Keratinocyte (primary cell): Measurements from ENCODE around the gene DLG2.

ENCODE experiments used
- CTCF ChIP-seq, 3 experiments: IDR thresholded peaks in 1 of 3; conservative IDR thresholded peaks in 1 of 3; optimal IDR thresholded peaks in 1 of 3; 2 replicates in 2 of 3; 3 replicates in 1 of 3; pipeline versions ENCODE3 to v1.5.1; 2011; ENCODE audit warnings: low read length in 3 of 3, mild to moderate bottlenecking in 3 of 3, moderate library complexity in 2 of 3, control low read depth in 1 of 3, inconsistent platforms in 1 of 3; ENCODE audit not compliant: insufficient read depth in 2 of 3; ENCODE audit errors: extremely low read depth in 1 of 3
- EZH2 ChIP-seq: IDR thresholded peaks from one replicate; pipeline ENCODE4 v1.6.1; 2012; ENCODE audit warnings: inconsistent platforms, mild to moderate bottlenecking, low read length, moderate library complexity

GRCh38 chr11:83408946-83409345 is 2218.2 kb downstream of the DLG2 start:
- TF ChIP-seq EZH2 (no peak), CTCF (optimal IDR thresholded peaks at IDR 0.05 in 1 of 3, IDR thresholded peaks at IDR 0.05 in 1 of 3, conservative IDR thresholded peaks at IDR 0.05 in 1 of 3; ENCODE audit: extremely low read depth in 1 of 3, insufficient read depth in 2 of 3, low read length in 3 of 3) (no peak)
